ENCODE measurements around the gene NOC2L.

NOC2L gene

DNA sequence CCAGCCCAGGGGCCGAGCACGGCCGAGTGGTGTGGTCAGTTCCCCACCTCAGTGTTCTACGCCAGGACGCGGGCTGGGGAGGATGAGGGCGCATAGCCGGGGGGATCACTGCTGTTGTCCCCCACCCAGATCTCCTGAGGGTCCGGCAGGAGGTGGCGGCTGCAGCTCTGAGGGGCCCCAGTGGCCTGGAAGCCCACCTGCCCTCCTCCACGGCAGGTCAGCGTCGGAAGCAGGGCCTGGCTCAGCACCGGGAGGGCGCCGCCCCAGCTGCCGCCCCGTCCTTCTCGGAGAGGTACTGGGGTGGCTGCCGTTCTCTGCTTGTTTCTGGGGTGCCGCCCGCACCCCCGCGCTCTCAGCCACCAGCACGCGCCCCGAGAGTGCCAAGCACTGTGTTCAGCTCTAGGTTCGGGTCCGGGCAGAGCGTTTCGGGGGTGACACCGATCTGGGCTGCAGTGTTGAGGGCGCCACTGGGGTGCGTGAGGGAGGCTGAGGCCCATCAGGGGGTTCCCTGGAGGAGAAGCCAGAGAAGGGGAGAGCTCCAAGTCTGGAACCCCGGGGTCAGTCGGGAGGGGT is 18.0 kb downstream of the NOC2L start:
- DNase-seq: no peak

DNA sequence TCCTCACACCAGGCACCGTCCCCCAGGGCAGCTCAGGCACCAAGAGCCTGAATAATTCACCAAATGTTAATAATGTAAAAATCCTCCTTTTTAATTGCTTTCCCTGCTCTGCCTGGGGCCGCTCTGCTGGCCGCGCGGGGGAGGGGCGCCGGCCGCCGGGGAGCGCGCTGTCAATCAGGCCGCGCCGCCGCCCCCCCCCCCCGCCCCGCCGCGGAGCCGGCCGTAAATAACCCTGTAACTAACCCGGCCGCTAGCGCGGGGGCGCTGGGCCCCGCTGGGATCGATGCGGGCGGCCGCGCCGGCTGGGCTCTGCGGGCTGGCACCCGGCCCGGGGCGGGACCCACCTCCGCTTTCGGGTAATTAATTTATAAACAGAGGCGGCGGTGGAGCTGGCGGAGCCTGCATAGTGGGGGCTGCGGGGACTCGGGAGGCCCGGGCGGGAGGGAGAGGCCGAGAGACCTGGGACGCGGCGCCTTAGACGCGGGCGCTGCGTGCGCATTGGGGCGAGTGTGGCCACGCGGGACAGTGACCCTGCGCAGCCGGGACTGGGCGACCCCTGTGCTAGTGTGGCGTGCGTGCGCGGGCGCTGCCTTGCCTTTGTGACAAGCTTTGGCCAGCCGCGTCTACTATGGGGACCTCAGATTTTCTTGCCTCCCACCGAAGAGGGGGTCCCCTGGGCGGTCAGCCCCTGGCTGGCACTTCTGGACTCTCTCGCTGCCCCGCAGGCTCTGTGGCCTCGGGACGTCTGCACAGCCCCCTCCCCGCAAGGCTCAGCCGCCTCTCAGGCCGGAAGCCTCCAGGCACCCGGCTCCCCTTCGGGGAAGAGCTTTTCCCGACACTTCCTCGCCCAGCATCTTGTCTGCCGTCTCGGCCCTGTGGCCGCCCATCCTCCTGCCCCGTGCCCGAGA is 18.7 kb downstream of the NOC2L start:
- DNase-seq: peak in 1 of 2 donors; percentile 31

DNA sequence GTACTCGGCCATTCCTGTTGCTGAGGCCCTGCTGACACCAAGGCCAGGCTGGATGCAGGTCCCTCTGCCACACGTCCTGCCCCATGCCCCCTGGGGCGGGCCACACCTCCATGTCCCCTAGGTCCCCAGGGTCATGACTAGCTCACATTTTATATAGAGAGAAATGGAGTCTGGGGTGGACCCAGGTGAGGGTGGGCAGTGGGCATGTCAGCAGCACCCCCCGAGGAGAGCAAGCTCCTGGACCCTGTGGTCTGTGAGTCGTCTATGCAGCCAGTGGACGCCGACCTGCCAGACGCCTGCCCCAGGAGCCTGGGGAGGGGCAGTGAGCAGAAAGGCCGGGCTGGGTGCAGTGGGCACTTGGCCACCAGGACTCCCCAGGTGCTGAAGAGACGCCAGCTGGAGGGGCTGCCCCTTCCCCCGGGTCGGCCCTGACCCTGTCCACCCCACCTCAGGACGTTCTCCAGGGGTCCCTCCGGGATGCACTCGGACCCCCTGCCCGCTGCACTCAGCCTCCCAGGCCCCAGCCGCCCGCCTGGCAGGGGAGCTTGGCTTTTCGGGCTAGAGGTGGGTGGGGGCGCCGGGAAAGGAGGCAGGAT is 19.4 kb downstream of the NOC2L start:
- no peak for DNase-seq

DNA sequence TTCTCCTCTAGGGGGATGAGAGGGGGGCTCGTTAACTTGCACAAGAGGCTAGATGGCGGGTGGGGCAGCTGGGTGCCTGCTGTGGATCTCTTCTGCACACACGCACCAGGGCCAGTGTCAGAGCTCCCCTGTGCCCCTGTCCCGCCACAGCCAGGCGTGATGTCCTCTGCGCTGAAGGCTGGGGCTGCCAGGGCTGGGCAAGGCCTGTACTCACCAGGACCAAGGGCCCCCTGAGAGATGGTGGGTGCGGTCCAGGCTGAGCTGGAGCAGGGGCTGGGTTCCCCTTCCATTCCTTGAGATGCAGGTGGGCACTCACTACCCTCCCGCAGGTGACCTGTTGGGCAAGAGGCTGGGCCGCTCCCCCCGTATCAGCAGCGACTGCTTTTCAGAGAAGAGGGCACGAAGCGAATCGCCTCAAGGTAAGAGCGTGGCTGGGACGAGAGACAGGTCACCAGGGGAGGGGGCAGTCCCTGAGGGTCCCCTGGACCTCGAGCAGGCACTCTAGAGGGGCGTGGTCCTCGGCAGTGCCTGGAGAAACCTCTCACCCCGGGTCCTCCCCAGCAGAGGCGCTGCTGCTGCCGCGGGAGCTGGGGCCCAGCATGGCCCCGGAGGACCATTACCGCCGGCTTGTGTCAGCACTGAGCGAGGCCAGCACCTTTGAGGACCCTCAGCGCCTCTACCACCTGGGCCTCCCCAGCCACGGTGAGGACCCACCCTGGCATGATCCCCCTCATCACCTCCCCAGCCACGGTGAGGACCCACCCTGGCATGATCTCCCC is 20.2 kb downstream of the NOC2L start:
- DNase-seq: no peak

DNA sequence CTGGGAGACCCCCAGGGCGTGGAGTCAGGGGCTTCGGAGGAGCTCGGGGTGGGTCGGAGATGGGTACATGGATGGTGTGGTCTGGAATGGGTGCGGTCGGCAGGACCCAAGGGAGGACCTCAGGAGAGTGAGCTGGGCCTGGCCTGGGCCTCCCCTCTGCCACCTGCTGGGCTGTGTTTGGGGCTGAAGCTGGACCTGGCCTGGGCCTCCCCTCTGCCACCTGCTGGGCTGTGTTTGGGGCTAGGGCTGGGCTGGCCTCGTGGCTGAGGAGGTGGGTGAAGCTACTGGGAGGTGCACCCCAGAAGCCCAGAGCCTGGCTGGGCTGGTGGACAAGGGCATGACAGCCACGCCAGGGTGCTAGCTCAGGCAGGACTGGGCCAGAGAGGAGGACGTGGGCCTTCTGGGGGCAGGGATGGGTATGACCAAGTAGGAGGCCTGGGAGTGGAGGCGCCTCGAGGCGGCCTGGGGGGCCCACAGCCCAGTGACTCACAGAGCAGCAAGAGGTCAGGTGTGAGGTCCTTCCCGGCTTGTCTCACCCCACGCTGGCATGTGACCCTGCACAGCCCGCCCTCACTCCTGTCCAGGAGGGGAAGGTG is 20.9 kb downstream of the NOC2L start:
- DNase-seq: no peak

DNA sequence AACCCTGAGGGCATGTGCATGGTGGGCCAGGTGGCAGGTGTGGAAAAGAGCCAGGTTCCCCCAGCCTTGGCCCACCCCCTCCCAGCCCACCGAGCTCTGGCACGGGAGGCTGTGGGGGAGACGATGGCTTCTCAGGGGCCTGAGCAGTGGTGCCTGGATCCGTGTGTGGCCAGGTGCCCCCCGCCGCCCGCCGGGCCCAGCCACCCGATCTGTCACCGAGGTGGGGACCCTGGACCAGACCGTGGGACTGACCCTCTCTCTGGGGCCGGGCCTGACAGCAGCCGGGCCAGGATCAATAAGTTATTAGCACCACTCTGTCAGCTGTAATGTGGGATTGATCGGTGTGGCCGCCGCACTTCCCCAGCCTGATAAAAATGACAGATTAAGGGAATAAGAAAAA is 21.5 kb downstream of the NOC2L start:
- DNase-seq: no peak

DNA sequence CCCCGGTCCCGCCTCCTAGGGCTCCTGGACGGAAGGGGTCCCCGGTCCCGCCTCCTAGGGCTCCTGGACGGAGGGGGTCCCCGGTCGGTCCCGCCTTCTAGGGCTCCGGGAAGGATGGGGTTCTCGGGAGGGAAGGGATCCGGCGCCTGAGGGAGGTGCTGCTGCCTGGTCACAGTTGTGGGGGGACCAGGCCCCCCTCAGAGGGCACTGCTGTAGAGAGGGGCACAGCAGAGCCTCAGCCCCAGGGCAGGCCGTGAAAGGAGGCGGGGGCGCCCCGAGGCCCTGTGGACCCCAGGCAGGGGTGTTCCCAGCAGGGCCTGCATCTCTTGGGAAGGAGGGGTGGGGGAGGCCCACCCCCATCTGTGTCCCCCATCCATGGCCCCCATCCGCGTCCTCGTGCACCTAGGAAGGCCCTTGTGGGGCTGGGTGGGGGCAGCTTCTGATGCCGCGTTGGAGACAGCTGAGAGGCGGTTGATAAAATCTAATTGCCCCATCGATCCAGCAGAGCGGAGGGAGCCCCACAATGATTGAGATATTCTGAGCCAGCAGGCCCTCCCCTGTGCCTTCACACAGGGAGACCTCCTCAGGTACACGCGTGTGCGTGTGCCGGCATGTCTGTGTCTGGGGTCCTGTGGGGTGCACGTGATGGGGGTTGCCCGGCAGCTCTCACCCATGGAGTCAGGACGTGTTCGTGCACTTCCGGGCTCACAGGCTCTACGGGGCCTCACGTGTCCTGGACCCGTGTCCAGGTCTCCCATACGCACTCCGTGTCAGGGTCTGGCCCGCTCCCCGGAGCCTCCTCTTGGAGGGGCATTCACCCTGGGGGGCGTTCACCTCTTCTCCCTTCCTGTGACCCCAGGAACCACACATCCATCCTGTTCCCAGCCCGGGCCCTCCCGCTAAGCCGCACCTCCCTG is 22.4 kb downstream of the NOC2L start:
- no peak for DNase-seq

DNA sequence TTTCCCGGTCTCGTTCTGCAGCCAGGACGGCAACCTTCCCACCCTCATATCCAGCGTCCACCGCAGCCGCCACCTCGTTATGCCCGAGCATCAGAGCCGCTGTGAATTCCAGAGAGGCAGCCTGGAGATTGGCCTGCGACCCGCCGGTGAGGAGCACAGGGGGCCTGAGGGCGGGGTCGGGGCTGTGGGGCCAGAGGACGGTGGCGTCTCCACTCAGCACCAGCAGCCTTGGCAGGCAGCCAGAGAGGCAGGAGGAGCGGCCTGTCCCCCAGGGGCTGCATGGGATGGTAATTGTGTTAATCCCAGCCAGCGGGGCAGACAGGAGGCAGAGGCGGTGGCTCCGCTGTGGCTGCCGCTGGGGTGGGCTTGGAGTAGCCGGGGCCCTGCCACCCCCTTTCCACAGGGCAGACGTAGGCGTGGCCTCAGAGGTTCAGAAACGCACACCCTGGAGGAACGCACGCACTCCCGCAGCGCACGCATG is 23.3 kb downstream of the NOC2L start:
- DNase-seq: no peak

DNA sequence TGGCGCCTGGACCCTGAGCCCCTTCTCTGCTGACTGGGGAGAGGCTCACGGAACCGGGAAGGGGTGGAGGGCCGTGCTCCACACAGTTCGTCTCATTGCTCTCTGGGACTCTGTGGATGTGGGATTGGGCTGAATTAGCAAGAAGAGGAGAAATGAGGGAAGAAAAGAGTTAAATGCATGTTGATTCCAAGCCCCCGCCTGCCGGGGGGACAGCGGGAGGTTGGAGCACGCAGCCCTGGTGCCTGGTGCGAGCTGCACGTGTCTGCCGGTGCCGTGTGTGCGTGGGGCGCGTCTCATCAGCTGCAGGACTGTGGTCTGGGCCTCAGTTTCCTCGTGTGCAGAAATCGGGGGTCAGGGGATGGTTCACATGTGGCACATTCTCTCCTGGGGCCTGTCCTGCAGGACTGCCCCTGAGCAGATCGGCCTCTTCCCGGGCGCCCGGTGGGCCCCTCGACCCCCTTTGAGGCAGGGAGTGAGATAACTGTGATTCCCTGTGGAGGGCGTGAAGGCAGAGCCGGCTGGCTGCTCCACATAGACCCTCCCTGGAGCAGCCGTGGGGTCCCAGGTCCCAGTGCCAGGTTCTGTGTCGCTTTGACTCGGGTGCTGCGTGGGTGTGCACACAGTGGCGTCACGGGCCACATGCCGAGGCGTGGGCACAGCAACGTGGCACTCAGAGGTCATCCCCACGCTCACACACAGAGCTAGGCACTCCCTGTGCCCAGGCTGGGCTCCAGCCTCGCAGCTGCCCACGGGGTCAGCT is 23.9 kb downstream of the NOC2L start:
- DNase-seq: no peak

DNA sequence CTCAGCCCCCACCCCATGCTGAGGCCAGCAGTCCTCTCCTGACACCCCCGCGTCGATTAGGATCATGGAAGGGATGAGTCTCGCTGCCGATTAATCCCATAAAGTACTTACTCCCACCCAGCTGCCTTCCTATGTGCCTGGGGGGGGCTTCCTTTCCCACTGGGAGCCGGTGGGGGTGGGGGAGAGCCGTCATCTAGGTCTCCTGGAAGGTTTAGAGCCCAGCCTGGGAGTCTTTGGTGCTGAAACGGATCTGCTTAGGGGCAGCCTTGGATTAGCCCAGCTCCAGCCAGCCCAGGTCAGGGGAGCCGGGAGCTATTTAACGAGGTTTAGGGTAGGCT is 25.5 kb downstream of the NOC2L start:
- DNase-seq: no peak

DNA sequence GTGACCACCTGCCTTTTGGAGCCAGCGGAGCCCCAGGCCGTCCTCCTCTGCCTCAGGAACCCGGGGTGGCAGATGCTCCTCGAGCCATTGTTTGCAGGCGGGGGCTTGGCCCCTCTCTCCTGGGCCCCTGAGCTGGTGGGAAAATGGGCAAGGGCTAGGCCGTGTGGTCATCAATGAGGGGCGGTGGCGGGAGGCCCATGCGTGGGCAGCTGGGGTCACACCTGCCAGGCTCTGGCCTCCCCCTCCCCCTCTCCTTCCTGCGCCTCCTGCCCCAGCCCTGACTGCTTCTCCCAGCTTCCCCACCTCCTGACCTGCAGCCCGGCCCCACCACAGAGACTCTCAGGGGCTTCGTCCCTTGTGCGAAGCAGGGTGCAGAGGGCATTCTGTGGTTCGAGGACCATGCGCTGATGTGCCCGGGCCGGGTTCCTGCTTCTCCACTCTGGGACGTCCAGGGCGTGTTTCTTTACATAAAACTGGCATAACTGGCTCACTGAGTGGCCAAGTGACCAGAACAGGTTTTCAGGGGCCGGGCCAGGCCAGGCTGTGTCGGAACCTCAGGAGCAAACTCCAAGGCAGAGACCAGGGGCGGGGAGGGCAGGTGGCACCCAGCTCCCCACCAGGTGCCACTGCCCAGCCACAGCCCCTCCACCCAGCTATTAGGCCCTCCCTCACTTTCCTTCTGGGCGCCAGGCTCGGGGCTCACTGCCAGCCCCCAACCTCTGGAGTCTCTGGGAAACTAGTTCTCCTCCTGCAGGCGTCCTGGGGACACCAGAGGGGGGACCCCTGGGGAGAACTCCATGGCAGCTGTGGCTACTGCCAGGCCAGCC is 26.1 kb downstream of the NOC2L start:
- DNase-seq: no peak

DNA sequence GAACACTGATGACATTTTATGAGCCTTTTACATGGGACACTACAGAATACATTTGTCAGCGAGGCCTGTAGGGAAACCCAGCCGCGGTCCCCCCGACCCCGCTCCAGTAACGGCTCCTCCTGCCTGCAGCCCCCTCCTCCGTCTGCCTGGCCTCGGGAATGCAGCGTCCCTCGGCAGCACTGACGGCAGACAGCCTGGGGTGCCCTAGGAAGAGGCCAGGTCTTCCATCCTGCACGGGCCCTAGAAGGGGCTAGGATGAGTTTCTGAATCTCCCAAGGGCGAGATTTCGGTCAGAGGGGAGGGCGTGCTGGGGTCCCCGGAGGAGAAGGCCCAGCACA is 26.9 kb downstream of the NOC2L start:
- no peak for DNase-seq

DNA sequence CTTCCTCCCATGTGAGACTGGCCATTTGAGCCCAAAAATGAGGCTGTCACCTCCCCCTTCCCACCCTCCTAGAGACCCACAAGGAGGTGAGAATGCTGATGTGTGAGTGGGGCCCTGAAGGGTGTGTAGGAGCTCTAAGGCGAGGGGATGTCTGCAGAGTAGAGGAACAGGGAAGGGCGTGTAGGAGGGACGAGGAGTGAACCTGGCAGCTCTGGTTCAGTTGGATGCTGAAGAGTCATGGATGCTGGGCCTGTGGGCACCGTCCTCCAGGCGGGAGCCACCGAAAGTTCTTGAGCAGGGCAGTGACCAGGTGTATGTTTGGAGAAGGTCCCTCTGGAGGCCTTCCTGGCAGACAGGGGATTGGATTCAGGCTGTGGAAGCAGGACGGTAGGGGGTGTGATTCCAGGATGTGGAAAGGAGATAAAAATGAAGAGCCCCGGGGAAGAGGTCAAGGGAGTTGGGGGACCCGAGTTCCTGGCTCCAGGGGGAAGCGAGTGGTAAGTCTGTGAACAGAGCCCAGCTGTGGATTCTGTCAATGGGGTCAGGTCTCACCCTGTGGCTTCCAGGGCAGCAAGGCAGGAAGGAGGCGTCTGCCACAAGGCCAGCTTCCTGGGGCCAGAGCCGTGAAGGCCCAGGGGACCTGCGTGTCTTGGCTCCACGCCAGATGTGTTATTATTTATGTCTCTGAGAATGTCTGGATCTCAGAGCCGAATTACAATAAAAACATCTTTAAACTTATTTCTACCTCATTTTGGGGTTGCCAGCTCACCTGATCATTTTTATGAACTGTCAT is 27.5 kb downstream of the NOC2L start:
- no peak for DNase-seq

DNA sequence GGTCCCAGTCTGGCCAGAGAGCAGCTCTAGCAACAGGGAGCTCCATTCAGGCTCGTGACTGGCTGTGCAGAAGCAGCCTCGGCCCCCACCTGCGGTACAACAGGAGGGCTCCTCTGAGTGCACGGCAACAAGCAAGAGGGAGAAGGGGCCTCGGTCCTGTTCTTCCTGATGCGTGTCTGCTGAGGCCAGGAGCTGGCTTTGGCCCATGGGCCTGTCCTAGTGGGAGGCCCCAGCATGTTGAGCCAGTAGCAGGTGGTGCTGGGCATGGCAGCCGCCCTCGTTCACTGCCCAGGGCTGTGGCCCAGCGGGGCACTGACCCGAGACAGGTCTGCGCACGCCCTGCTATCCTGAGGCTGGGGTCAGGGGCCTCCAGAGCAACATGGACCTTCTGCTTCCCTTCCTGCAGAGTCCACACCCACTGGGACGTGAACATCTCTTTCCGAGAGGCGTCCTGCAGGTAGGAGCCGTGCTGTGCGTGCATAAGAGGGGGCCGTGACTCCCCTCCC is 28.4 kb downstream of the NOC2L start:
- DNase-seq: no peak

DNA sequence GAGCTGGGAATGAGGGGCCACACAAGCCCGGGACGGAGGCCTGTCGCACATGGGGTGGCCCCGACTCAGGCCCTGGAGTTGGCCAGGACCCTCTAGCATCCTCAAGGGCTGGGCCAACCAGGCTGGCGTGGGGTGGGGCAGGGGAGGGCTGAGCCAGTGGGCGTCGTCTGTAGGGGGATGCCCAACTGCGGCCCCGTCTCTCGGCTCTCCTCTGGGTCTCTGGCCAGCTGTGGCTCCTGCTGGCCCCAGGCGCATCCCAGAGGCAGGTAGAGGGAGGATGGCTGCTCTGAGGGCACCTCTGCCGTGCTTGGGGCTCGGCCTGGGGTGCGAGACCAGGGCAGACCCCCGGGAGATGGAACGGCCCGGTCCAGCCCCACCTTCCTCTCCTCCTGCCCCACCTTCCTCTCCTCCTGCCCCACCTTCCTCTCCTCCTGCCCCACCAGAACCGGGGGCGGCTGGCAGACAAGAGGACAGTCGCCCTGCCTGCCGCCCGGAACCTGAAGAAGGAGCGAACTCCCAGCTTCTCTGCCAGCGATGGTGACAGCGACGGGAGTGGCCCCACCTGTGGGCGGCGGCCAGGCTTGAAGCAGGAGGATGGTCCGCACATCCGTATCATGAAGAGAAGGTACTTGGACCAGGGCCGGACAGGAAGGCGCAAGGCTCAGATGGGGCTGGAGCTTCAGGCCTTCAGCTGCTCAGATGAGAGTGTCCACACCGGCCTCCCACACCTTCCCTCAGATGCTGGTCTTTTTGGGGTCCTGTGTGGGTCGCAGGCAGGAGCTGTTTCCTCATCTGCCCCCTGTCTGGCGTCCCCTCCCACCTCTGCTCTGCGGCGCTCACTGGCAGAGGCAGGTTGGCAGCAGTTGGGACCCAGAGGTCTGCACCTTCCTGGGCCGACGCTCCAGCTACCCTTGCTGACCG is 29.1 kb downstream of the NOC2L start:
- no peak for DNase-seq

DNA sequence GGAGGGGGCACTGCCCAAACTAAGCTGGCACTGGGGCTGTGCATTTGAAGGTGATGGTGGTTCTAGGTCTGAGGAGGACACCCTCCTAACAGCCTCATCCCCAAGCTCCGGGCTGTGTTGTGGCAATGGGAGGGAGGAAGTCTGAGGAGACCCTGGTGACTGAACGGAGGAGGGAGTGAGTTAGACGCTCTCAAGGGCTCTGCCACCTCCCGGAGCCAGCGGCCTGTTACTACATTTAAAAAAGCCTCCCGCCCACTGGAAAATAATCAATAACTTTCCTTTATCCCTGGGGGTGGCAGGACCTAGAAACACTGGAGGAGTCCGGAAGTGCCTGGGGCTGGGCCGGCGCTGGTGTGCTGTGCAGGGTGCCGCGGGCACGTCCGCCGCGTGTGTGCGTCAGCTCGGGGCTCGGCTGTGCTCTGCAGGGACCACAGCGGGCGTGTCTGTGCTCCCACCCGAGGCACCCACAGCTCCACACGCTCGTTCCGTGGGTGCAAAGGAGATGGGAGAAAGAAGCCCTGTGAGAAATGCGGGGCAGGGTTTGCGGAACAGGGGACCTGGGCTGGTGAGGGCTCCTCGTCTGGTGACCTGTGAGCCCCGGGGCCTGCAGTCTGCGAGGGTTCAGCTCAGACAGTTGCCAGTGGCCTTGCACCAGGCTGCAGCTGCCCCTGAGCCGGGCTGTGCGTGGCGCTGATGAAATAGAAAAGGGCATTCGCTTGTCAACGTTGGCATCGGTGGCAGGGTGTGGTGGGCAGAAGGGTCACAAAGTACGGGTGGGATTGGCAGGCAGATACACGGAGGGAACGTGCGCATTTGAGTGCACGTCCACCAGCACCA is 30.0 kb downstream of the NOC2L start:
- no peak for DNase-seq

DNA sequence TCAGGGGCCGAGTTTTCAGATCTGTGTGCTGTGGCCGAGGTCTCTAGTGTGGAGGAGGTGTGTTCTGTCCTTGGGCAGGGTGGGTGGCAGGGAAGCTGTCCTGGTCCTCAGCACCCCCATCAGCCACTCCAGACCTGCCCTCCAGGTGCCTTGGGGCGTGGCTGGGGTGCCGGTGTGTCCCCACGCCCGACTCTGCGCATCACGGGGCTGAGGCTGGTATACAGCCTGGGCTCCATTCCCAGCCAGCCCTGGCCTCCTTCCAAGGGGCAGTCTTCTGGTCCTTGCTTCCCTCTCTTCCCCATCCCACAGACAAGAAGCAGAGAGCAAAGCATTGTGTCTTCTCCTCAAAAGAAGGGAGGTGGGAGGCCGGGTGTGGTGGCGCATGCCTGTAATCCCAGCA is 31.3 kb downstream of the NOC2L start:
- DNase-seq: no peak

Data from CD4-positive, alpha-beta T cell treated with Interleukin-1 beta for 1 hour (primary cell).